Measurements from ENCODE around the gene TMEM9B.
"Not testable (repeated sequence)": the region's sequence is repeated elsewhere in the genome, so short reads cannot be mapped to it uniquely, and the experiment has no call there.

GRCh38 chr11:8979365-8979764, 15.1 kb upstream of the TMEM9B start:
- TF ChIP-seq, protein P1, sequence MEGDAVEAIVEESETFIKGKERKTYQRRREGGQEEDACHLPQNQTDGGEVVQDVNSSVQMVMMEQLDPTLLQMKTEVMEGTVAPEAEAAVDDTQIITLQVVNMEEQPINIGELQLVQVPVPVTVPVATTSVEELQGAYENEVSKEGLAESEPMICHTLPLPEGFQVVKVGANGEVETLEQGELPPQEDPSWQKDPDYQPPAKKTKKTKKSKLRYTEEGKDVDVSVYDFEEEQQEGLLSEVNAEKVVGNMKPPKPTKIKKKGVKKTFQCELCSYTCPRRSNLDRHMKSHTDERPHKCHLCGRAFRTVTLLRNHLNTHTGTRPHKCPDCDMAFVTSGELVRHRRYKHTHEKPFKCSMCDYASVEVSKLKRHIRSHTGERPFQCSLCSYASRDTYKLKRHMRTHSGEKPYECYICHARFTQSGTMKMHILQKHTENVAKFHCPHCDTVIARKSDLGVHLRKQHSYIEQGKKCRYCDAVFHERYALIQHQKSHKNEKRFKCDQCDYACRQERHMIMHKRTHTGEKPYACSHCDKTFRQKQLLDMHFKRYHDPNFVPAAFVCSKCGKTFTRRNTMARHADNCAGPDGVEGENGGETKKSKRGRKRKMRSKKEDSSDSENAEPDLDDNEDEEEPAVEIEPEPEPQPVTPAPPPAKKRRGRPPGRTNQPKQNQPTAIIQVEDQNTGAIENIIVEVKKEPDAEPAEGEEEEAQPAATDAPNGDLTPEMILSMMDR (IDR thresholded peaks at IDR 0.05 in 4 of 5, conservative IDR thresholded peaks at IDR 0.05 in 1 of 5) = not testable (repeated sequence)
- TF ChIP-seq POLR2A (IDR thresholded peaks at IDR 0.05) = not testable (repeated sequence)

All from gastrocnemius medialis (tissue), 4 donors.